Vagina (tissue), 2 donors: ENCODE results near the gene GALNT17. TPM values are rescaled to one million over a fixed set of nuclear protein-coding genes. Genes with fewer than 3 reads are reported as not detected.

ENCODE experiments used
- DNase-seq, 2 donors: peaks; one replicate each; pipeline ENCODE4 v3.0.0-alpha.2; 2017; ENCODE audit errors: extremely low spot score in 2 of 2
- H3K27ac ChIP-seq: fragments of 200-600 bp; sonication (generic); one replicate; pipeline ENCODE4 v1.5.1; 2019
- H3K27me3 ChIP-seq: fragments of 200-600 bp; sonication (generic); one replicate; pipeline ENCODE4 v1.5.1; 2019
- H3K36me3 ChIP-seq, 2 donors: fragments of 200-600 bp; sonication (generic); one replicate each; pipeline ENCODE4 v1.5.1; 2017 to 2019
- H3K4me1 ChIP-seq: fragments of 200-600 bp; sonication (generic); one replicate; pipeline ENCODE4 v1.5.1; 2019
- H3K4me3 ChIP-seq, 2 donors: fragments of 200-600 bp; sonication (generic); 1 replicate in 1 of 2; 2 replicates in 1 of 2; pipeline ENCODE4 v1.5.1; 2016 to 2019
- H3K9me3 ChIP-seq: fragments of 200-600 bp; sonication (generic); one replicate; pipeline ENCODE4 v1.5.1; 2019
- CTCF ChIP-seq, 3 experiments: fragments of 450-650 bp in 2 of 3; fragments of 200-600 bp in 1 of 3; sonication (generic) in 1 of 3; IDR thresholded peaks; one replicate each; pipeline ENCODE4 v1.5.1; 2017 to 2019; ENCODE audit warnings: antibody characterized with exemption in 3 of 3, mild to moderate bottlenecking in 2 of 3, moderate library complexity in 2 of 3
- POLR2A ChIP-seq, 2 donors: fragments of 450-650 bp; IDR thresholded peaks; one replicate each; pipeline ENCODE4 v1.6.1; 2017; ENCODE audit warnings: antibody characterized with exemption in 2 of 2, mild to moderate bottlenecking in 2 of 2, moderate library complexity in 2 of 2
- POLR2AphosphoS5 ChIP-seq, 2 donors: sonication (generic); formaldehyde crosslinking; IDR thresholded peaks; one replicate each; pipeline ENCODE4 v1.9.0; 2017; ENCODE audit warnings: antibody characterized with exemption in 2 of 2, mild to moderate bottlenecking in 2 of 2, low read depth in 1 of 2; ENCODE audit not compliant: insufficient read depth in 1 of 2
- intact Hi-C: fragments of 100-400 bp; cut with DNase I; formaldehyde crosslinking; loops from one replicate; pipeline ENCODE4 v1.15.1; 2023
- total RNA-seq: library from RNA; depleted of rRNA; stranded (reverse); fragments of >200 nt; gene quantifications from one replicate; pipeline ENCODE4 v1.2.3, GENCODE V29; 2016

The GALNT17 gene
- total RNA-seq, 1 donor from 2014 or later: 3.9 TPM

GRCh38 chr7:71470830-71471229 lies 338.9 kb downstream of the GALNT17 start:
- Histone ChIP-seq H3K4me3 (no peak overlapping the region), H3K4me1 (no peaks in the 10 kb centered on the region), H3K27ac (no peak overlapping the region), H3K27me3 (no peaks in the 10 kb centered on the region), H3K36me3 (no peaks in the 10 kb centered on the region), H3K9me3 (no peaks in the 10 kb centered on the region)
- intact Hi-C loops: no loop called here
- TF ChIP-seq POLR2A (IDR thresholded peaks at IDR 0.05) (no peak), POLR2AphosphoS5 (IDR thresholded peaks at IDR 0.05; ENCODE audit: insufficient read depth in 1 of 2, low read depth in 1 of 2) (no peak), CTCF (IDR thresholded peaks at IDR 0.05) (no peak)
- no peak for DNase-seq

DNA sequence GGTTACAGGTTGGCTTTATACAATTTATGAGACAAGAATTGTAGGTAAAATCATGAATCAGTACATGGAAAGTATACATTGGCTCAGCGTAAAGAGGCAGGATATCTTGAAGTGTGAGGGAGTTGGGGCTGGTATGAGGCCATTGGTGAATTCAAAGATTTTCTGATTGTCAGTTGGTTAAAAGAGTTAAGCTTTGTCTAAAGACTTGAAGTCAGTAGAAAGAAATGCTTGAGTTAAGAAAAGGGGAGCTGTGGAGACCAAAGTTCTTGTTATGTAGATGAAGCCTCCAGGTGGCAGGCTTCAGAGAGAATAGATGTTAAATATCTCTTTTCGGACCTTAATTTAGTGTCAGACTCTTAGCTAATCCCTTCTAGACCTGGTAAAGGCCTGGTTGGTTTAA lies 341.0 kb downstream of the GALNT17 start:
- H3K36me3 ChIP-seq: no peaks in the 10 kb centered on the region
- H3K27ac ChIP-seq: no peak overlapping the region
- intact Hi-C loops: no loop called here
- TF ChIP-seq POLR2AphosphoS5 (IDR thresholded peaks at IDR 0.05; ENCODE audit: insufficient read depth in 1 of 2, low read depth in 1 of 2) (no peak), POLR2A (IDR thresholded peaks at IDR 0.05) (no peak), CTCF (IDR thresholded peaks at IDR 0.05) (no peak)
- H3K4me1 ChIP-seq: no peaks in the 10 kb centered on the region
- no peak for DNase-seq
- no peak overlapping the region for H3K4me3 ChIP-seq
- no peaks in the 10 kb centered on the region for H3K27me3 ChIP-seq
- H3K9me3 ChIP-seq: no peaks in the 10 kb centered on the region

- intact Hi-C loops: no loop called here
- H3K36me3 ChIP-seq: no peaks in the 10 kb centered on the region
These were observed 341.5 kb downstream of the GALNT17 start for GRCh38 chr7:71473366-71473967.

DNA sequence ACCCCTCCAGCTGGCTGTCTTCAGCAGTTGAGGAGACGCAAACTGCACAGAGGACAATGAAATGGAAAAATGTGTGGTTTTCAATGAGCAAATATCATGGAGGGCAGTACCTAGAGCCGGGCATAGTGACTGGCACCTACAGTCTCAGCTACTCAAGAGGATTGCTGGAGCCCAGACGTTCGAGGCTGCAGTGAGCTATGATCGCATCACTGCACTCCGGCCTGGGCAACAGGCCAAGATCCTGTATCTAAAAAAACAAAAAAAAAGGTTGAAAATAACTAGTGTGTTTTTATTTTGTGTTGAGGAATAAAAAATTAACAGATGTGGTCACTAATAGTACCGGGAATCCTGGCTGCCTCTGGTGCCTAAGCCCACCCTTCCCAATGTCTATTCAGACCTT lies 345.5 kb downstream of the GALNT17 start:
- intact Hi-C loops: no loop called here
- no peak for TF ChIP-seq CTCF (IDR thresholded peaks at IDR 0.05)
- TF ChIP-seq POLR2A (IDR thresholded peaks at IDR 0.05): no peak
- no peak overlapping the region for H3K27ac ChIP-seq
- no peaks in the 10 kb centered on the region for H3K36me3 ChIP-seq
- no peaks in the 10 kb centered on the region for H3K4me1 ChIP-seq
- H3K27me3 ChIP-seq: no peaks in the 10 kb centered on the region
- no peak for DNase-seq
- H3K9me3 ChIP-seq: no peaks in the 10 kb centered on the region
- no peak overlapping the region for H3K4me3 ChIP-seq

More at GRCh38 chr7:71473366-71473967, 341.5 kb downstream of the GALNT17 start:
- H3K27ac ChIP-seq: no peak overlapping the region
- no peak for TF ChIP-seq POLR2AphosphoS5 (IDR thresholded peaks at IDR 0.05; ENCODE audit: insufficient read depth in 1 of 2, low read depth in 1 of 2)
- no peak for TF ChIP-seq CTCF (IDR thresholded peaks at IDR 0.05)
- TF ChIP-seq POLR2A (IDR thresholded peaks at IDR 0.05): no peak
- H3K9me3 ChIP-seq: no peaks in the 10 kb centered on the region
- no peak overlapping the region for H3K4me3 ChIP-seq
- no peaks in the 10 kb centered on the region for H3K4me1 ChIP-seq
- no peaks in the 10 kb centered on the region for H3K27me3 ChIP-seq
- DNase-seq: no peak

- Histone ChIP-seq H3K4me3 (no peak overlapping the region), H3K36me3 (no peaks in the 10 kb centered on the region)
These were observed 347.3 kb downstream of the GALNT17 start for GRCh38 chr7:71479231-71479630.

More at GRCh38 chr7:71479231-71479630, 347.3 kb downstream of the GALNT17 start:
- H3K27me3 ChIP-seq: no peaks in the 10 kb centered on the region
- H3K9me3 ChIP-seq: no peaks in the 10 kb centered on the region
- TF ChIP-seq POLR2AphosphoS5 (IDR thresholded peaks at IDR 0.05; ENCODE audit: insufficient read depth in 1 of 2, low read depth in 1 of 2) (no peak), CTCF (IDR thresholded peaks at IDR 0.05) (no peak), POLR2A (IDR thresholded peaks at IDR 0.05) (no peak)
- no peaks in the 10 kb centered on the region for H3K4me1 ChIP-seq
- H3K27ac ChIP-seq: no peak overlapping the region
- no peak for DNase-seq
- intact Hi-C loops: no loop called here
